Osteoblast (primary cell): ENCODE measurements around the gene MAN2A1. TPM values are rescaled to one million over a fixed set of nuclear protein-coding genes. Genes with fewer than 3 reads are reported as not detected.

ENCODE experiments used
- DNase-seq: peaks from one replicate; pipeline ENCODE4 v3.0.0; 2011; ENCODE audit warnings: low spot score, mixed read lengths; ENCODE audit not compliant: insufficient read length; ENCODE audit errors: missing footprints
- H2AFZ ChIP-seq: 2 replicates; pipeline ENCODE4 v1.6.0; 2011; ENCODE audit warnings: mild to moderate bottlenecking, low read length
- H3K27ac ChIP-seq: 2 replicates; pipeline ENCODE4 v1.5.1; 2011; ENCODE audit warnings: mild to moderate bottlenecking, low read depth, low read length, moderate library complexity
- H3K27me3 ChIP-seq: 2 replicates; pipeline ENCODE4 v1.6.0; 2012; ENCODE audit warnings: mild to moderate bottlenecking, control low read depth, inconsistent platforms, low read length, moderate library complexity; ENCODE audit not compliant: insufficient read depth
- H3K36me3 ChIP-seq: 2 replicates; pipeline ENCODE4 v1.5.1; 2011; ENCODE audit warnings: mild to moderate bottlenecking, low read length, control low read depth, moderate library complexity; ENCODE audit not compliant: insufficient read depth
- H3K4me1 ChIP-seq: 2 replicates; pipeline ENCODE4 v1.5.1; 2011; ENCODE audit warnings: mild to moderate bottlenecking, low read length, control low read depth, moderate library complexity; ENCODE audit not compliant: insufficient read depth
- H3K4me2 ChIP-seq: 2 replicates; pipeline ENCODE4 v1.6.0; 2011; ENCODE audit warnings: mild to moderate bottlenecking, low read length; ENCODE audit not compliant: insufficient read depth
- H3K4me3 ChIP-seq: fragments of 200-600 bp; sonication (generic); 3 replicates; pipeline ENCODE4 v1.5.1; 2012; ENCODE audit warnings: mild to moderate bottlenecking, low read length, inconsistent platforms; ENCODE audit not compliant: insufficient read depth
- H3K79me2 ChIP-seq: 2 replicates; pipeline ENCODE4 v1.6.0; 2012; ENCODE audit warnings: mild to moderate bottlenecking, low read length, control low read depth, inconsistent platforms; ENCODE audit not compliant: insufficient read depth
- H3K9me3 ChIP-seq: 2 replicates; pipeline ENCODE4 v1.5.1; 2011; ENCODE audit warnings: low read depth, low read length, control low read depth
- H4K20me1 ChIP-seq: 2 replicates; pipeline ENCODE4 v1.6.0; 2012; ENCODE audit warnings: mild to moderate bottlenecking, low read length, control low read depth; ENCODE audit not compliant: insufficient read depth
- total RNA-seq: library from RNA; depleted of rRNA; stranded (reverse); fragments of >200 nt; gene quantifications from 2 replicates; pipeline ENCODE4 v1.2.3, GENCODE V29; 2012
- TF ChIP-seq, protein P1 (sequence below): IDR thresholded peaks from 2 replicates; pipeline ENCODE4 v1.5.1; 2011; ENCODE audit warnings: mild to moderate bottlenecking, low read depth, low read length, moderate library complexity; ENCODE audit errors: extremely low read depth

The MAN2A1 gene
- total RNA-seq, 1 donor = 81.8 TPM

DNA sequence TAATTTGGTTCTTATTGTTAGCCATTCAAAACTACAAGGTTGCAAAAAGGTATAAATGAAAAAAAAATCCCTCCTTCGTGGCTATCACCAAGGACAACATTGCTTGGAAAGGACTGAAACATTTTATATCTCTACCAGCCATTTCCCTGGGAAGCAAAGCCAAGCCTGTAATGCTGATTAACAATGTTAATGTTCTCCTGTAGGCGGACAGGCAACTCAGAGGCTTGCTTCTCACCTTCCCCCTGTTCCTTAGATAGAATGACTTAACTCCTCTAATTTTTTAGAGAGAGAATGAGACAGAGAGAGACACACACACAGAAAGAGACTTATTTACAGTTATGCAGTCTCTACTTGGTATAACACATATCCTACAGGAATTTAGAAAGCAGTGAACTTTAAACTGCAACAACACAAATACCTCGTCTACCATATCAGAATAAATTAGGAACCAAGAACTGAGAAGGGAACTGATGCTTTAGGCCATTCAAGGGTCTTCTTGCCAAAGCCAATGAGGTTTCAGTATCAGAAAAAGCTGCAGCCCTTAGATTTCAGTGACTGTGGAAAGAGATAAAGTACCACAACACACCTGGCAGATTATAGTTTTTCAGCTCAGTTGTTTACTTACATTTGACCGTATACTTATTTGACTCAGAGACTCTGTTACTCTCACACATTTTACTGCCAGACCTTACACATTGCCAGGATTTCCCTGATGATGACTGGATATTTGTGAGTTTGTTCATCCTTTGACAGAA lies 20.9 kb upstream of the MAN2A1 start:
- no peak overlapping the region for H3K4me2 ChIP-seq
- H3K27ac ChIP-seq = no peak overlapping the region
- no peaks in the 10 kb centered on the region for H3K4me1 ChIP-seq
- no peaks in the 10 kb centered on the region for H3K36me3 ChIP-seq
- TF ChIP-seq, protein P1, sequence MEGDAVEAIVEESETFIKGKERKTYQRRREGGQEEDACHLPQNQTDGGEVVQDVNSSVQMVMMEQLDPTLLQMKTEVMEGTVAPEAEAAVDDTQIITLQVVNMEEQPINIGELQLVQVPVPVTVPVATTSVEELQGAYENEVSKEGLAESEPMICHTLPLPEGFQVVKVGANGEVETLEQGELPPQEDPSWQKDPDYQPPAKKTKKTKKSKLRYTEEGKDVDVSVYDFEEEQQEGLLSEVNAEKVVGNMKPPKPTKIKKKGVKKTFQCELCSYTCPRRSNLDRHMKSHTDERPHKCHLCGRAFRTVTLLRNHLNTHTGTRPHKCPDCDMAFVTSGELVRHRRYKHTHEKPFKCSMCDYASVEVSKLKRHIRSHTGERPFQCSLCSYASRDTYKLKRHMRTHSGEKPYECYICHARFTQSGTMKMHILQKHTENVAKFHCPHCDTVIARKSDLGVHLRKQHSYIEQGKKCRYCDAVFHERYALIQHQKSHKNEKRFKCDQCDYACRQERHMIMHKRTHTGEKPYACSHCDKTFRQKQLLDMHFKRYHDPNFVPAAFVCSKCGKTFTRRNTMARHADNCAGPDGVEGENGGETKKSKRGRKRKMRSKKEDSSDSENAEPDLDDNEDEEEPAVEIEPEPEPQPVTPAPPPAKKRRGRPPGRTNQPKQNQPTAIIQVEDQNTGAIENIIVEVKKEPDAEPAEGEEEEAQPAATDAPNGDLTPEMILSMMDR = no peak
- no peak for DNase-seq
- H3K79me2 ChIP-seq = no peaks in the 10 kb centered on the region
- H3K27me3 ChIP-seq = peaks cover 16% of the 10 kb centered on the region
- H3K4me3 ChIP-seq = no peak overlapping the region
- no peaks in the 10 kb centered on the region for H4K20me1 ChIP-seq
- H3K9me3 ChIP-seq = no peaks in the 10 kb centered on the region
- H2AFZ ChIP-seq = no peak overlapping the region

DNA sequence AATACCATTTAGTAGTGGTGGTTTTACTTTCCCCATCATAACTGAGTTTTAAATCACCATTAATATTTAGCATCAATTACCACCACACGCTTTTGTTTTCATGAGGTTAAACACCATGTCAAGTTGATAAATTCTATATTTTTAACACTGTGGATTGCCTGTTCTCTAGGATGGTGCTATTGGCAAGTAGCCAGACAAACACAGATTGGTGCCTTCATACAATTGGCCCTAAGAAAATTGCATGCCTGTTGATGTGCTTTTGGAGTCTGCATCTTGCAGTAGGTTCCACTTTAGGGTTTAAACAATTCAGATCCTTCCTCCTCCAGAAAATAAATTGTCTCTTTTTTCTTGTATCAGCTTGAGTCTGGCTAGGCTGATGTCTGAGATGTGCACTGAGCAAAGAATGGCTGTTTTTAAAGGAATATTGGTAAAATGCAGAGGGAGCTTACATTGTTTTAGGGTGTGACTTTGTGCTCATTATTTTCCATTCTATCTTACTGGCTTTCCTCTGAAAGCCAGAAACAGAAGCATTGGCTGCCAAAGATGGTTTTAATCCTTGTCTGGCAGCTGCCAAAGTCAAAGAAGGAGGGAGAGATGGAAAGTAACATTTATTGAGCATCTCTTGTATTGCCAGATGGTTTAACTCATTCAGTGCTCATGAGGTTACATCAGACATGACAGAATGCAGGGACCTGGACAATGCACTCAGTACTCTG lies 19.6 kb upstream of the MAN2A1 start:
- Histone ChIP-seq H3K4me2 (no peak overlapping the region), H3K9me3 (no peaks in the 10 kb centered on the region), H3K36me3 (no peaks in the 10 kb centered on the region), H2AFZ (no peak overlapping the region), H3K79me2 (no peaks in the 10 kb centered on the region), H3K4me3 (no peak overlapping the region), H4K20me1 (no peaks in the 10 kb centered on the region), H3K4me1 (no peaks in the 10 kb centered on the region), H3K27ac (no peak overlapping the region), H3K27me3 (peaks cover 24% of the 10 kb centered on the region)
- DNase-seq = no peak
- TF ChIP-seq, protein P1 = no peak

DNA sequence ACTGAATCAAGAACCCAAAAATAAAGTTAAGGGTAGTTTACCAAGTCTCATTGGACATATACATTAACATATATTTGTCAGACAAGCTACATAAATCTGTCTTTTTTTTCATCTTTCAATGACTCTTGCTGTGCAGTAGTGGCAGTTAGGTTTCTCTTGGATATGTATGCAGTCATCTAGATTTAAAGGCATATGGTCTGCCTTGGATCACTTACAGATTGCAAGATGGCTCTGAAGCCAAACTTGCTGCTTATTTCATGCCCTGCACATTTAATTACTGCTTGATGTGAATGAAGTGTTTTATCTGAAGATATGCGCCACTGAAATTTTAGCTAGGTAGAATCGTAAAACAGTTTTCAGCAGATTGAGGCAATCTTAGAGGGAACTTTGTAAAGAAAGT lies 18.6 kb upstream of the MAN2A1 start:
- H3K27ac ChIP-seq = no peak overlapping the region
- no peaks in the 10 kb centered on the region for H3K79me2 ChIP-seq
- H3K9me3 ChIP-seq = no peaks in the 10 kb centered on the region
- no peaks in the 10 kb centered on the region for H3K4me1 ChIP-seq
- H3K36me3 ChIP-seq = no peaks in the 10 kb centered on the region
- no peak overlapping the region for H3K4me2 ChIP-seq
- H3K27me3 ChIP-seq = peaks cover 24% of the 10 kb centered on the region
- TF ChIP-seq, protein P1 = no peak
- no peak overlapping the region for H2AFZ ChIP-seq
- H4K20me1 ChIP-seq = no peaks in the 10 kb centered on the region
- no peak for DNase-seq
- H3K4me3 ChIP-seq = no peak overlapping the region

DNA sequence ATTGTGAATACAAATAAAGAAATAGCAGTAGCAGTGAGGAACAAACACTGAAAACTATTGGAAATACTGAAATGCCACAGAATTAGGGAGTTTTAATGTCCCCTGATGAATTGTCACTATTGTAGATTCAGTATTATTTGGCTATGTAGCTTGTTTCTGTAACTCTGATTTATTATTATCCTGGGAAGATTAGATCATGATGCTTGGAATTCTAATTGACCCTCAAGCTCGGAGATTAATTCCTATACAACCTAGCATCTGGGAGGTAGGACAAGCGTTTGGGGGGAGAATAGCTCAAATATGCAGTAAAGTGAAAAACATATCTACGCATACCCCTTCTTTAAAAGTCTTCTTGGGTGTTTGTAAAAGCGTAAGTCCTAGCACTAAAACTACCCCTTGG lies 15.1 kb upstream of the MAN2A1 start:
- no peak overlapping the region for H3K27ac ChIP-seq
- DNase-seq = no peak
- H3K4me2 ChIP-seq = no peak overlapping the region
- no peaks in the 10 kb centered on the region for H3K79me2 ChIP-seq
- H3K4me3 ChIP-seq = no peak overlapping the region
- H3K27me3 ChIP-seq = peaks cover 27% of the 10 kb centered on the region
- no peaks in the 10 kb centered on the region for H3K4me1 ChIP-seq
- H2AFZ ChIP-seq = no peak overlapping the region
- no peaks in the 10 kb centered on the region for H4K20me1 ChIP-seq
- H3K9me3 ChIP-seq = no peaks in the 10 kb centered on the region
- no peaks in the 10 kb centered on the region for H3K36me3 ChIP-seq
- TF ChIP-seq, protein P1 = no peak
